Measurements from ENCODE around the gene TMIGD1.
A peak's percentile ranks its signal among the peaks of the same experiment; 100 is the strongest.

TMIGD1 gene

DNA sequence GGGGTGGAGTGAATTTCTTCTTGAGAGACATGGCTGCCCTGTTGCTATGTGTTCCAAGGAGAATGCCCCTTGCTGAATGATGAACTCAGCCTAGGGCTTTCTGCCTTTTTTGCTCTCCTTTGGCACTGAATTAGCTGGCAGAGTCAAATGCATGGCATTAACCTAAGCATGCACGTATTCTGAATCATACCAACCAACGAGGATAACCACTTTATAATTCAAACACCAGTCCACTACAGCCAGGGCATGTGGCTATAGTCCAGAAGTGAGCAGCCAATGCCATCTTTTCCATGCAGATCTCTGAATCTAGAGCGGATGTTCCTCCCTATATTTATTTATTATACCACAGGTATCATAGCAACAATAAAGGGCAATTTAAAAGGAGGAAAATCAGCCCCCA is 15.7 kb downstream of the TMIGD1 start:
- in situ Hi-C loops (cut with HindIII; ENCODE audit: low sequenced_read_pairs), result no loop called here
- no peak for DNase-seq (ENCODE audit: low read depth)
- TF ChIP-seq, protein P1, sequence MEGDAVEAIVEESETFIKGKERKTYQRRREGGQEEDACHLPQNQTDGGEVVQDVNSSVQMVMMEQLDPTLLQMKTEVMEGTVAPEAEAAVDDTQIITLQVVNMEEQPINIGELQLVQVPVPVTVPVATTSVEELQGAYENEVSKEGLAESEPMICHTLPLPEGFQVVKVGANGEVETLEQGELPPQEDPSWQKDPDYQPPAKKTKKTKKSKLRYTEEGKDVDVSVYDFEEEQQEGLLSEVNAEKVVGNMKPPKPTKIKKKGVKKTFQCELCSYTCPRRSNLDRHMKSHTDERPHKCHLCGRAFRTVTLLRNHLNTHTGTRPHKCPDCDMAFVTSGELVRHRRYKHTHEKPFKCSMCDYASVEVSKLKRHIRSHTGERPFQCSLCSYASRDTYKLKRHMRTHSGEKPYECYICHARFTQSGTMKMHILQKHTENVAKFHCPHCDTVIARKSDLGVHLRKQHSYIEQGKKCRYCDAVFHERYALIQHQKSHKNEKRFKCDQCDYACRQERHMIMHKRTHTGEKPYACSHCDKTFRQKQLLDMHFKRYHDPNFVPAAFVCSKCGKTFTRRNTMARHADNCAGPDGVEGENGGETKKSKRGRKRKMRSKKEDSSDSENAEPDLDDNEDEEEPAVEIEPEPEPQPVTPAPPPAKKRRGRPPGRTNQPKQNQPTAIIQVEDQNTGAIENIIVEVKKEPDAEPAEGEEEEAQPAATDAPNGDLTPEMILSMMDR (IDR thresholded peaks at IDR 0.05; ENCODE audit: low read depth, low read length, missing control alignments), result no peak
- H3K4me3 ChIP-seq (ENCODE audit: low read depth, low read length), result no peak overlapping the region

DNA sequence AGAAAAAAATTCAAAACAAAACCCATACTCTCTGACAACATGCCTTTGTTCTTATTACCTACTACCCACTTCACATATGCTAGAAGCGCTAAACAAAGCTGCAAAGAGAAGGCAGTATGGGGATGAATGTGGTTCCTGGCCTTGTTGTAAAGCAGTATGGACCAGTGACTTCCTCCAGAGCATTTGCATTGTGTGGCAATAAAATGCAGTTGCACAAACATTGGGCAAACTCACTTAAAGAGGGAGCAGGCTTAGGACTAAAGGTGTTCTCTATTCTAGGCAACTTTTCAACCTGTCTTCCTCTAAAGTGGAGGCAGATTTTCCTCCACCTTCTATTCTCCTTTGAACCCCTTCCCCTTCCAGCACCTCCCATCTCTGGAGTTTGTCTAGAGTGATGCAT is 17.1 kb downstream of the TMIGD1 start:
- no peak overlapping the region for H3K4me3 ChIP-seq (ENCODE audit: low read depth, low read length)
- in situ Hi-C loops (cut with HindIII; ENCODE audit: low sequenced_read_pairs), result no loop called here
- DNase-seq (ENCODE audit: low read depth), result no peak
- TF ChIP-seq, protein P1 (IDR thresholded peaks at IDR 0.05; ENCODE audit: low read depth, low read length, missing control alignments), result no peak

GRCh38 chr17:30315106-30315505 is 18.8 kb downstream of the TMIGD1 start:
- H3K4me3 ChIP-seq (ENCODE audit: low read depth, low read length), result no peak overlapping the region
- in situ Hi-C loops (cut with HindIII; ENCODE audit: low sequenced_read_pairs), result no loop called here
- TF ChIP-seq, protein P1 (IDR thresholded peaks at IDR 0.05; ENCODE audit: low read depth, low read length, missing control alignments), result no peak
- no peak for DNase-seq (ENCODE audit: low read depth)

GRCh38 chr17:30314474-30314873 is 19.4 kb downstream of the TMIGD1 start:
- in situ Hi-C loops (cut with HindIII; ENCODE audit: low sequenced_read_pairs), result no loop called here
- TF ChIP-seq, protein P1 (IDR thresholded peaks at IDR 0.05; ENCODE audit: low read depth, low read length, missing control alignments), result no peak
- no peak overlapping the region for H3K4me3 ChIP-seq (ENCODE audit: low read depth, low read length)
- DNase-seq (ENCODE audit: low read depth), result no peak

- in situ Hi-C loops (cut with HindIII; ENCODE audit: low sequenced_read_pairs), result no loop called here
- no peak overlapping the region for H3K4me3 ChIP-seq (ENCODE audit: low read depth, low read length)
- TF ChIP-seq, protein P1 (IDR thresholded peaks at IDR 0.05; ENCODE audit: low read depth, low read length, missing control alignments), result no peak
- DNase-seq (ENCODE audit: low read depth), result no peak
Observed at GRCh38 chr17:30312226-30312625, 21.6 kb downstream of the TMIGD1 start.

- TF ChIP-seq, protein P1 (IDR thresholded peaks at IDR 0.05; ENCODE audit: low read depth, low read length, missing control alignments), result no peak
- no peak for DNase-seq (ENCODE audit: low read depth)
- in situ Hi-C loops (cut with HindIII; ENCODE audit: low sequenced_read_pairs), result no loop called here
- no peak overlapping the region for H3K4me3 ChIP-seq (ENCODE audit: low read depth, low read length)
Observed at GRCh38 chr17:30310562-30310961, 23.3 kb downstream of the TMIGD1 start.

- TF ChIP-seq, protein P1 (IDR thresholded peaks at IDR 0.05; ENCODE audit: low read depth, low read length, missing control alignments), result no peak
- in situ Hi-C loops (cut with HindIII; ENCODE audit: low sequenced_read_pairs), result no loop called here
- DNase-seq (ENCODE audit: low read depth), result peak; percentile 44
- H3K4me3 ChIP-seq (ENCODE audit: low read depth, low read length), result no peak overlapping the region
Observed at GRCh38 chr17:30309591-30309990, 24.3 kb downstream of the TMIGD1 start.
